Activated CD8-positive, alpha-beta T cell treated with anti-CD3 and anti-CD28 coated beads, Interleukin-2, amount 10 ng/mL, durations not matched to agents 7 days and 5 days (primary cell): Measurements from ENCODE around the gene RMRP. TPM values are rescaled to one million over a fixed set of nuclear protein-coding genes. Genes with fewer than 3 reads are reported as not detected.
"Not testable (repeated sequence)": the region's sequence is repeated elsewhere in the genome, so short reads cannot be mapped to it uniquely, and the experiment has no call there.

Source experiments
- ATAC-seq: fragments of 150-1000 bp; cut with Tn5 transposase; one replicate; pipeline ENCODE4 v1.10.0; 2021; ENCODE audit warnings: moderate library complexity
- CTCF ChIA-PET: fragments of 350-600 bp; sonication (Branson Sonifier 250); formaldehyde crosslinking; loops from one replicate; lab custom pipeline; 2021; ENCODE audit warnings: antibody characterized with exemption; lab: Charles Lee
- POLR2A ChIA-PET: fragments of 350-600 bp; sonication (Branson Sonifier 250); formaldehyde crosslinking; loops from one replicate; lab custom pipeline; 2021; ENCODE audit warnings: antibody characterized with exemption; lab: Charles Lee
- DNase-seq: peaks from one replicate; pipeline ENCODE4 v3.0.0-alpha.2; 2020
- H3K27ac Mint-ChIP-seq: one replicate; pipeline ENCODE4 v1.8.0; 2021; ENCODE audit warnings: mild to moderate bottlenecking, mixed read lengths
- H3K27me3 Mint-ChIP-seq: one replicate; pipeline ENCODE4 v1.8.0; 2021; ENCODE audit warnings: low read depth, mixed read lengths
- H3K36me3 Mint-ChIP-seq: one replicate; pipeline ENCODE4 v1.8.0; 2021; ENCODE audit warnings: low read depth, mixed read lengths
- H3K4me1 Mint-ChIP-seq: one replicate; pipeline ENCODE4 v1.8.0; 2021; ENCODE audit warnings: low read depth, mixed read lengths
- H3K4me3 Mint-ChIP-seq: one replicate; pipeline ENCODE4 v1.8.0; 2021; ENCODE audit warnings: mild to moderate bottlenecking, mixed read lengths
- H3K9me3 Mint-ChIP-seq: one replicate; pipeline ENCODE4 v1.8.0; 2022; ENCODE audit warnings: mixed read lengths; ENCODE audit not compliant: insufficient read depth
- total RNA-seq, 2 experiments: library from RNA; stranded (reverse); gene quantifications; one replicate each; pipeline ENCODE4 v1.2.3, GENCODE V29; 2021

The RMRP gene
- total RNA-seq, 2 experiments from 2014 or later: 7,126 to 12,592 TPM

DNA sequence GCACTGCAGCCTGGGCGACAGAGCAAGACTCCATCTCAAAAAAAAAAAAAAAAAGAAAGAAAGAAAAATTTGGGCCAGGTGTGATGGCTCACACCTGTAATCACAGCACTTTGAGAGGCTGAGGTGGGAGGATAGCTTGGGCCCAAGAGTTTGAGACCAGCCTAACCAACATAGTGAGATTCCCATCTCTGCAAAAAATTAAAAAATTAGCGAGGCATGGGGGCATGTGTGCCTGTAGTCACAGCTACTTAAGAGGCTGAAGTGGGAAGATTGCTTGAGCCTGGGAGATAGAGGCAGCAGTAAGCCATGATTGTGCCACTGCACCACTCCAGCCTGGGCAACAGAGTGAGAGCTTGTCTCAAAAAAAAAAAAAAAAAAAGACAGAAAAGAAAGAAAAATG is 4.2 kb downstream of the RMRP start:
- ATAC-seq (no peak), DNase-seq (no peak)
- Mint-ChIP-seq H3K4me3 (no peak overlapping the region), H3K27ac (no peak overlapping the region), H3K36me3 (peaks cover 21% of the 10 kb centered on the region), H3K27me3 (peaks cover 3% of the 10 kb centered on the region), H3K4me1 (peaks cover 48% of the 10 kb centered on the region), H3K9me3 (no peaks in the 10 kb centered on the region)
- CTCF ChIA-PET: interaction anchor here (1.0 to 12.4 kb wide), 3 partner anchors 6 to 38 kb away, joined by 3 to 272 read pairs (median 214); partner anchors contain the start of genes ARHGEF39, CD72 and SIT1
- POLR2A ChIA-PET: no interaction called here

DNA sequence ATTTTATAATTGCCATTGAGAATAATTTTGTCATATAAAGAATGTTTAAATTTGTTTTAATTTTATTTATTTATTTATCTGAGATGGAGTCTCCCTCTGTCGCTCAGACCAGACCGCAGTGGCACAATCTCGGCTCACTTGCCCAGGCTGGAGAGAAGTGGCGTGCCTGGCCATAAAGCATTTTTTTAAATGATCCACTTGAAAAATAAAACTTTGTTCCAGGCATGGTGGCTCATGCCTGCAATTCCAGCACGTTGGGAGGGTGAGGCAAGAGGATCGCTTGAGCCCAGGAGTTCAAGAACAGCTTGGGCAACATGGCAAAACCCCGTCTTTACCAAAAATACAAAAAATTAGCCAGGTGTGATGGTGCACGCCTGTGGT is 5.0 kb downstream of the RMRP start:
- no peak overlapping the region for H3K4me3 Mint-ChIP-seq
- peaks cover 26% of the 10 kb centered on the region for H3K36me3 Mint-ChIP-seq
- H3K9me3 Mint-ChIP-seq: no peaks in the 10 kb centered on the region
- no peak for ATAC-seq
- no peak overlapping the region for H3K27ac Mint-ChIP-seq
- DNase-seq: no peak
- CTCF ChIA-PET: interaction anchor here (12.4 kb wide), 1 partner anchor 37 kb away, joined by 272 read pairs; the partner anchor contains the start of gene CD72
- peaks cover 54% of the 10 kb centered on the region for H3K4me1 Mint-ChIP-seq
- POLR2A ChIA-PET: no interaction called here
- H3K27me3 Mint-ChIP-seq: peaks cover under 1% of the 10 kb centered on the region

DNA sequence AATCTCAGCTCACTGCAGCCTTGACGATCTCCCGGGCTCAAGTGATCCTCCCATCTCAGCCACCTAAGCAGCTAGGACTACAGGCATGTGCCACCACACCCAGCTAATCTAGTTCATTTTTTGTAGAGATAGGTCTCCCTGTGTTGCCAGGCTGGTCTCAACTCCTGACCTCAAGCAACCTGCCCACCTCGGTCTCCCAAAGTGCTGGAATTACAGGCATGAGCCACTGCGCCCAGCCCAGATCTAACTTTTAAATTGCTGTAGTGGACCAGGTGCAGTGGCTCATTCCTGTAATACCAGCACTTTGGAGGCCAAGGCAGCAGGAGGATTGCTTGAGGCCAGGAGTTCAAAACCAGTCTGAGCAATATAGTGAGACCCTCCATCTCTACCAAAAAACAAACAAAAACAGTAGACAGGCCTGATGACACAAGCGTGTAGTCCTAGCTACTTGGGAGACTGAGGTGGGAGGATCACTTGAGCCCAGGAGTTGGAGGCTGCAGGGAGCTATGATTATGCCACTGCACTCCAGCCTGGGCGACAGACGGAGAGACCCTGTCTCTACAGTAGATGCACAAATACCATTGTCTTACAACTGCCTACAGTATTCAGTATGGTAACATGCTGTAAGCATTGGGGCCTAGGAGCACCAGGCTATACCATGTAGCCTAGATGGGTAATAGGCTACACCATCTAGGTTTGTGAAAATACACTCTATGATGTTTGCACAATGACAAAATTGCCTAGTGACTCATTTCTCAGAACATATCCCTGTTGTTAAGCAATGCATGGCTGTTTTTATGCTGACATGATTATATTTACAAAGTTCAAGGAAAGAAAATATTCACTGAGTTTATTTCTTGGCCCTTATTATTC is 5.6 kb downstream of the RMRP start:
- H3K27me3 Mint-ChIP-seq: no peaks in the 10 kb centered on the region
- H3K4me3 Mint-ChIP-seq: peak overlapping the region; percentile 26
- no peaks in the 10 kb centered on the region for H3K9me3 Mint-ChIP-seq
- peaks cover 29% of the 10 kb centered on the region for H3K36me3 Mint-ChIP-seq
- ATAC-seq (no peak), DNase-seq (no peak)
- ChIA-PET POLR2A (interaction anchor here (0.6 to 8.4 kb wide), 4 partner anchors 9 to 35 kb away, joined by 3 to 122 read pairs (median 8); partner anchors contain the start of genes ARHGEF39 and CD72), CTCF (interaction anchor here (7.2 to 12.4 kb wide), 2 partner anchors 37 to 44 kb away, joined by 57 to 272 read pairs; partner anchors contain the start of gene CD72)
- H3K27ac Mint-ChIP-seq: peak overlapping the region; percentile 48
- H3K4me1 Mint-ChIP-seq: peaks cover 54% of the 10 kb centered on the region

DNA sequence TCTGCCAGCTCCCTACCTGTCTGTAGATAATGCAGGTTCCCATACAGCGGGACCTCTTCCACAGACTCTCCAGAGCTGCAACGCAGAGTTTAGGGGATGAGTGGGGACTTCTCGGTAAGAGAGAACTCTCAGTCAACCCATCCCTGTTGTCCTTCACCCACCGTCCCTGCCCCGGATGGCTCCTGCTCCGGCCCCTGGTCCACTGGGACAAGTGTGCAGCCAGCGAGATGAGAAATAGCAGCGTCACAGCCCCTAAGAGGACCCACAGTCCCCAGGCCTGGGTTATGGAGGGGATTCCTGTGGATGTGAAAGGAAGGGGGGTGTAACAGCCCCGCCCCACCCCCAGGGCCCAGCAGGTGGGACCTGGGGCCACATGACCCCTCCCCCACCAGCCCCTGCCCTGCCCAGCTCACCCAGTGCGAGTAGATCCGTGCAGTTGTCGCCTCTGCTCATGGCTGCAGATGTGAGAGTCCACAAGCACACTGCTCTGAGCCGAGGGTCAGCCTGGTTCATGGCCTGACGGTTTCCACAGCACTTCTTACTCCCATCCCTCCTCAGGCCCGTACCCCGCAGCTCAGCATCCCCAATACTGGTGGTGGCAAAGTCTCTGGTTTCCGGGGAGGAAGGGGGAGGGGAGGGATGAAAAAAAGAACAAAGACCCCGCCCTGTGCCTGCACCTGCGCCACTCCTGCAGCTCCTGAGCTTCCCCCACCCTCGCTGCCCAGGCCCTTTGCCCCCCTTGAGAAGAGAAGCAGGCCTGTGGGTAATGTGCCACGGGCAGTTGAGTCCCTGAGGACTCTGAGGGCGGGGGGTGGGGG is 7.3 kb downstream of the RMRP start, which contains the start of gene SIT1:
TSS of gene SIT1 (minus strand) at position 591 of the 818 bp plus-strand sequence. CDS start at position 513, 78 bp downstream.
- Mint-ChIP-seq H3K36me3 (peaks cover 37% of the 10 kb centered on the region), H3K27ac (peak within 1 kb of the TSS; percentile 96), H3K27me3 (no peaks in the 10 kb centered on the region), H3K4me1 (peaks cover 46% of the 10 kb centered on the region), H3K4me3 (peak within 1 kb of the TSS; percentile 97), H3K9me3 (no peaks in the 10 kb centered on the region)
- CTCF ChIA-PET: interaction anchor here (0.7 to 12.4 kb wide), 7 partner anchors 9 to 106 kb away, joined by 3 to 272 read pairs (median 47); partner anchors contain the start of genes ARHGEF39, CCDC107, CD72 and CREB3
- POLR2A ChIA-PET: interaction anchor here (1.2 to 8.4 kb wide), 12 partner anchors 7 to 82 kb away, joined by 3 to 122 read pairs (median 7); partner anchors contain the start of genes ARHGEF39, CCDC107, CD72 and CREB3
- ATAC-seq (no peak), DNase-seq (peak; percentile 61)

DNA sequence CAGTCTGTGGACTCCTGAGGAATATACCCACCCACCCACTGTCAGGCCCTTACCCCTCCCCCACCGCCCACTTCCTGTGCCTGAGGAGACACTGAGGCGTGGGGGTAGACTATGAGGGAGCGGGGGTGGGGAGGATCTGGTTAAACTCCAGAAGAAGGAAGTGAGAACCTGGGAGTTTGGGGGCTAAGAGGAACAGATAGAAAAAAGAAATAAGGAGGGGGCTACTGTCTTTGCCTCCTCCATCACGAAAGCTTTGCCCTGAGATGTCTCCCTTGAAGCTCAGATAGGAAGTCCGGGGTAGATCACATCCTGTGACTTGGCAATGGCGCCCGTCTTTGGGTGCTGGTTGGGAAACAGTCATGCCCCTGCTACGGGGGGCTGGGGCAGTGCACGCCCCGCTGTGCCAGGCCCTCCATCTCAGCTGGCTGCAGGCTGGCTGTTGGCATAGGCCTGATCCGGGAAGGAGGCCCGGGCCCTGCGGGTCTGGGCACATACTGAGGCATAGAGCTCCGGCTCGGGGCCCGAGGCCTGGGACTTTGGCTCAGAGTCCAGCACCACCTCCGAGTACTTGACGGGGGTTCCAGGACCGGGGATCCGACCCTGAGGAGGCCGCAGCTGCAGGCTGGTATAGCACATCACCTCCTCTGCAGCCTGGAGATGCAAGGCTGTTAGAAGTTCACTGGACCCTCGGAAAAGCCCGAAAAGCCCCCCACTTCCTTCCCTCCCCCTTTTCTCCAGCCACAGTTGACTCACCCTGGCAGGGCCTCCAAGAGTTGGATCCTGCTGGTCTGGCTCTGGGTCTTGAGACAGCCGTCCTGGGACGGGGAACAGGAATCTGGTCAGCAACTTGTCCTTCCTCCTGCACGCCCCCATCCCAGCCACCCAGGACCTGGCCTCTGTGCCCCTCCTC is 8.1 kb downstream of the RMRP start:
- no peaks in the 10 kb centered on the region for H3K9me3 Mint-ChIP-seq
- peak; percentile 8 for ATAC-seq
- peak overlapping the region; percentile 97 for H3K4me3 Mint-ChIP-seq
- ChIA-PET POLR2A (interaction anchor here (0.6 to 8.4 kb wide), 15 partner anchors 8 to 854 kb away, joined by 3 to 122 read pairs (median 6); partner anchors contain the start of genes ARHGEF39, CCDC107, CD72 and CREB3), CTCF (interaction anchor here (0.9 to 12.4 kb wide), 9 partner anchors 10 to 107 kb away, joined by 3 to 272 read pairs (median 15); partner anchors contain the start of genes ARHGEF39, CCDC107, CD72 and GBA2)
- peak; percentile 72 for DNase-seq
- H3K4me1 Mint-ChIP-seq: peaks cover 55% of the 10 kb centered on the region
- peak overlapping the region; percentile 96 for H3K27ac Mint-ChIP-seq
- peaks cover 37% of the 10 kb centered on the region for H3K36me3 Mint-ChIP-seq
- no peaks in the 10 kb centered on the region for H3K27me3 Mint-ChIP-seq

DNA sequence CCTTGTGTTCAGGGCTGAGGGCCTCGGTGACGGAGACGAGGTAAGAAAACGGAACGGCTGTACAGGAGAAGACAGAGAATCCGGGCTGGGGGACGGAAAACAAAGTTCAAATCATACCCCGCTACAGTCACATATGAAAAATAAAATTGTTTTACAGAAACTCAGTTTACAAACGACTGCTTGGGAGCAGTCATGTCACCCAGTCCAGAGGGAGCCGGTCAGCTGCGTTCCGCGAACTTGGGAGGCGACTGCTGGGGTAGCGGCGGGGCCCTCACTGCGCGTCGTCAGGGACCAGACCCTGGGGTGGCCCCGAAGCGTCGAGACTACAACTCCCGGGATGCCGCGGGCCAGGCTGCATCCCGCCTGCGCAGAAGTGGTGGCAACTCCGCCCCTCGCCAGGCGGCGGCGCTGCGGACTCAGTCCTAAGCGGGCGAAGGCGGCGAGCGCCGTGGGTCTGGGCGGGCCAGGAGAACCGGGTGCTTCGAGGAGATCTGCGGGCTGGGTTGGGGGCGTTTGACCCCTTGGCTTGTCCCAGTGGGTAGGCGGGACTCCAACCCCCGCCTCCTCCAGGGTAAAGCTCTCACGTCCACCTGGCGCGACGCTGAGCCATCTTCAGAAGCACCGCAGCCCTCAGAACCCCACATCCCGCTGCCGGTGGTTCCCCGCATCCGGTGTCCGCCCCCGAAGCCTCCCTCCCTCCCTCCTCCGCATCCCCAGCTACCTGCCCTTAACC is 11.1 kb downstream of the RMRP start:
- CTCF ChIA-PET: interaction anchor here (0.7 to 12.4 kb wide), 29 partner anchors 8 to 294 kb away, joined by 3 to 272 read pairs (median 4); partner anchors contain the start of genes ARHGEF39, CCDC107, CD72 and CREB3

DNA sequence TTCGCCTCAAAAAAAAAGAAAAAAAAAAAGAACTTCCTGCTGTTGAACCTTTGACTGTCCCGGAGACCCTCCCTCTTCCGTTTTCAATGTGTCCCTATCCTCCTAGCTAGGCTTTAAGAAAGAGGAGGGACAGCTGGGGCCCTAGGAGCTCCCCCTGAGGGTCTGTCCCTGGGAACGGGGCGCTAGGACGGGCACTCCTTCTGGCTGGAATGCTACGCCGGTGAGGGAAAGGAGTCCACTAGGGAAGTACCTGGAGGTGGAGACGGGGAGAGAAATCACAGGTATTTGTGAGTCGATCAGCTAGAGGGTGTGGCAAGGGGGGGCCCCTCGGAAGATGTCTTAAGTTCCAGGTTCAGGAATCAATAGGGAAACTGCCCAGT is 11.7 kb downstream of the RMRP start:
- ATAC-seq (no peak), DNase-seq (no peak)
- Mint-ChIP-seq H3K36me3 (peaks cover 62% of the 10 kb centered on the region), H3K4me3 (peak overlapping the region; percentile 97), H3K27me3 (no peaks in the 10 kb centered on the region), H3K9me3 (no peaks in the 10 kb centered on the region), H3K27ac (peak overlapping the region; percentile 96), H3K4me1 (peaks cover 67% of the 10 kb centered on the region)
- POLR2A ChIA-PET: interaction anchor here (1.0 to 8.4 kb wide), 9 partner anchors 12 to 85 kb away, joined by 4 to 122 read pairs (median 22); partner anchors contain the start of genes ARHGEF39, CCDC107, CD72 and CREB3
- CTCF ChIA-PET: interaction anchor here (0.7 to 12.4 kb wide), 16 partner anchors 7 to 295 kb away, joined by 3 to 272 read pairs (median 13); partner anchors contain the start of genes ARHGEF39, CCDC107, CD72 and CREB3

More for the DNA sequence above, 11.1 kb downstream of the RMRP start:
- POLR2A ChIA-PET: interaction anchor here (0.6 to 8.4 kb wide), 15 partner anchors 8 to 630 kb away, joined by 3 to 122 read pairs (median 7); partner anchors contain the start of genes ARHGEF39, CCDC107, CD72 and CREB3
- Mint-ChIP-seq H3K27ac (peak overlapping the region; percentile 96), H3K4me3 (peak overlapping the region; percentile 97), H3K36me3 (peaks cover 56% of the 10 kb centered on the region), H3K4me1 (peaks cover 67% of the 10 kb centered on the region), H3K27me3 (no peaks in the 10 kb centered on the region), H3K9me3 (no peaks in the 10 kb centered on the region)
- ATAC-seq (peak; percentile 83), DNase-seq (peak; percentile 97)

DNA sequence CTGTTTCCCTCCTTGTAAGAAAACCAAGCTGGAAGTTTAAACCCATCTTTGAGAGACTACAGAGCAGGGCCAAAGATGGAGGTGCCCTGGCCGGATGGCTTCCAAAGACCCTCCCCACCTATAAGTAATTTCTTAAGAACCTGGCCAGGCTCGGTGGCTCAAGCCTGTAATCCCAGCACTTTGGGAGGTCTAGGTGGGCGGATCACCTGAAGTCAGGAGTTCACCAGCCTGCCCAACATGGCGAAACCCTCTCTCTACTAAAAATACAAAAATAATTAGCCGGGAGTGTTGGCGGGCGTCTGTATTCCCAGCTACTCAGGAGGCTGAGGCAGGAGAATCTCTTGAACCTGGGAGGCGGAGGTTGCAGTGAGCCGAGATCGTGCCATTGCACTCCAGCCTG is 12.1 kb downstream of the RMRP start:
- not testable (repeated sequence) for DNase-seq, H3K27me3 Mint-ChIP-seq, ATAC-seq, H3K9me3 Mint-ChIP-seq
- ChIA-PET POLR2A (interaction anchor here (1.0 to 8.4 kb wide), 8 partner anchors 12 to 86 kb away, joined by 4 to 122 read pairs (median 14); partner anchors contain the start of genes CCDC107, CD72, CREB3 and RMRP), CTCF (interaction anchor here (0.9 to 12.4 kb wide), 12 partner anchors 14 to 90 kb away, joined by 3 to 272 read pairs (median 30); partner anchors contain the start of genes ARHGEF39, CCDC107, CD72 and CREB3)
- peaks cover 66% of the 10 kb centered on the region for H3K36me3 Mint-ChIP-seq
- H3K4me1 Mint-ChIP-seq: peaks cover 67% of the 10 kb centered on the region
- H3K4me3 Mint-ChIP-seq: peak overlapping the region; percentile 97
- H3K27ac Mint-ChIP-seq: peak overlapping the region; percentile 96

DNA sequence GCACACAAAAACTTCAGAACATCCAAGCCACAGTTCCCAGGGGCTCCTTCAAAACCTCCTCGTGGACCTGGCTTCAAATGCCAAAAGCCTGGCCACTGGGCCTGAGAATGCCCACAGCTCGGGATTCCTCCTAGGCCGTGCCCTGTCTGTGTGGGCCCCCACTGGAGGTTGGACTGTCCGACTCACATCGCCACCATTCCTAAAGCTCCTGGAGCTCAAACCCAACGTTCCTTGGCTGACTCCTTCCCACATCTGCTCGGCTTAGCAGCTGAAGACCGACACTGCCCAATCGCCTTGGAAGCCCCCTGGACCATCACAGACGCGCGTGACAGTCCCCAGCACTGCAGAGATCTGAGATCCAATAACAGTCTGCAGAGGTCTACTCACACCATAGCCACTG is 14.8 kb downstream of the RMRP start:
- ATAC-seq (no peak), DNase-seq (no peak)
- Mint-ChIP-seq H3K9me3 (no peaks in the 10 kb centered on the region), H3K27me3 (no peaks in the 10 kb centered on the region), H3K4me3 (no peak overlapping the region), H3K4me1 (peaks cover 75% of the 10 kb centered on the region), H3K27ac (no peak overlapping the region), H3K36me3 (peaks cover 56% of the 10 kb centered on the region)
- ChIA-PET CTCF (interaction anchor here (1.2 to 12.4 kb wide), 3 partner anchors 14 to 28 kb away, joined by 3 to 272 read pairs (median 3); partner anchors contain the start of genes CCDC107, CD72 and RMRP), POLR2A (no interaction called here)
